ENCODE data around the gene MIS18A. TPM values are rescaled to one million over a fixed set of nuclear protein-coding genes. Genes with fewer than 3 reads are reported as not detected.
"Not testable (repeated sequence)": the region's sequence is repeated elsewhere in the genome, so short reads cannot be mapped to it uniquely, and the experiment has no call there.

Gene MIS18A
- total RNA-seq, 4 donors from 2014 or later: 3.5 to 5.3 (median 4.1) TPM

DNA sequence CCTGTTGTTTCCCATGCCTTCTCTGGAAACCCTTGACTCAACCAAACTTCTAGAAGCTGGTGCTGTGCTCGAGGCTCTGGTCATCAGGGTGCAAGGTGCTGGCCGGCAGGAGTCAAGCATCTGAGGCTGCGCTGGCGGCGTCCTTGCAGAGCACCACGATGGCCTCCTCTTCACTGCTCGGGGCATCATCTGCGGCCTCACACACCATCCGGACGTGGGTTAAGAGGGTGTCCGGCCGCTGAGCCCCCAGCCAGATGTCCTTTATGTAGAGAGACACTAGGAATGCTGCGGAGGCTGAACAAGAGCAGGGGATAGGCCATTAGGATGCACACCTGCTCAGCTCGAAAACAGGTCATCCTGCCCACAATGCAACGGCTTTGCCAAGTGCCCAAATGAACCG, 36.0 kb upstream of the MIS18A start:
- no peak for DNase-seq (ENCODE audit: low spot score)
- no peak for TF ChIP-seq CTCF (IDR thresholded peaks at IDR 0.05)
- no peak for ATAC-seq (ENCODE audit: low FRiP score)

DNA sequence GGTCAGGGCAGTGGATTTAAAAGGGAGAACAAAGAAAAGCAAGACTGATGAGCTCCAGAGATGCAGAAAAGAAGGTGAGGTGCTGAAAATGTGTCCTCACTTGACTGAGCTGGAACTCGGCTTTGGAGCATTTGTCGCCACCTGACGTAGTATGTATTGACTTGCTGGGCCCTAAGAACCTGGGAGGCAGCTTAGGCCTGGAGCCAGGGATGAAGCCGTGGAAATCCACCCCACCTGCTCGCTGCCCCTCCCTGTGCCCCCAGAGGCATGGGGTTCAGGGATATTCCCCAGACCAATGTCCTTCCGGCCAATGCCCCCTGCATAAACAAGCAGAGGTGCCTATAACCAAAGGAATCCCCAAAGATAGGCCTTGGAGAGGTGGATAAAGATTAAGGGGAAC, 34.1 kb upstream of the MIS18A start:
- DNase-seq (ENCODE audit: low spot score): no peak
- TF ChIP-seq CTCF (IDR thresholded peaks at IDR 0.05): no peak
- no peak for ATAC-seq (ENCODE audit: low FRiP score)

- TF ChIP-seq CTCF (IDR thresholded peaks at IDR 0.05): no peak
- ATAC-seq (ENCODE audit: low FRiP score) (no peak), DNase-seq (ENCODE audit: low spot score) (no peak)
These were observed 33.5 kb upstream of the MIS18A start for GRCh38 chr21:32312326-32312725.

- no peak for DNase-seq (ENCODE audit: low spot score)
- no peak for TF ChIP-seq CTCF (IDR thresholded peaks at IDR 0.05)
- ATAC-seq (ENCODE audit: low FRiP score): no peak
These were observed 32.8 kb upstream of the MIS18A start for GRCh38 chr21:32311621-32312020.

DNA sequence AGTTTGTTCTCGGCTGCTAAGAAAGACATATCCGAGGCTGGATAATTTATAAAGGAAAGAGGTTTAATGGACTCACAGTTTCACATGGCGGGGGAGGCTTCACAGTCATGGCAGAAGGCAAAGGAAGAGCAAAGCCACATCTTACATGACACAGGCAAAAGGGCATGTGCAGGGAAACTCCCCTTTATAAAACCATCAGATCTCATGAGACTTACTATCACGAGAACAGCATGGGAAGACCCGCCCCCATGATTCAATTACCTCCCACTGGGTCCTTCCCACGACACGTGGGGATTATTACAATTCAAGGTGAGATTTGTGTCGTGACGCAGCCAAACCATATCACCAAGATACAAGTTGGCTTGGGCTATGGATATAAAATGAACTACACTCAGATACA, 32.1 kb upstream of the MIS18A start:
- not testable (repeated sequence) for DNase-seq (ENCODE audit: low spot score)

GRCh38 chr21:32309906-32310460, 31.1 kb upstream of the MIS18A start:
- no peak for ATAC-seq (ENCODE audit: low FRiP score)
- TF ChIP-seq CTCF (IDR thresholded peaks at IDR 0.05): no peak
- no peak for DNase-seq (ENCODE audit: low spot score)

More for the DNA sequence above, 32.1 kb upstream of the MIS18A start:
- not testable (repeated sequence) for ATAC-seq (ENCODE audit: low FRiP score)

- no peak for DNase-seq (ENCODE audit: low spot score)
- ATAC-seq (ENCODE audit: low FRiP score): no peak
These were observed 29.8 kb upstream of the MIS18A start for GRCh38 chr21:32308696-32309095.

More at GRCh38 chr21:32308696-32309095, 29.8 kb upstream of the MIS18A start:
- no peak for TF ChIP-seq CTCF (IDR thresholded peaks at IDR 0.05)

All from omental fat pad (tissue), 4 donors.